A673 (cell line): Measurements from ENCODE around the gene INPP4B.

Experiments
- CTCF ChIP-seq: fragments of 300-800, 200-600 bp; sonication (generic); conservative IDR thresholded peaks from 2 replicates; pipeline ENCODE4 v1.5.1; 2017; ENCODE audit warnings: low read depth, mild to moderate bottlenecking, antibody characterized with exemption, low read length, moderate library complexity, mixed read lengths
- EZH2 ChIP-seq: fragments of 200-600 bp; sonication (generic); IDR thresholded peaks from 2 replicates; pipeline ENCODE4 v1.6.1; 2017; ENCODE audit warnings: borderline replicate concordance, low read depth, mild to moderate bottlenecking, mixed read lengths, antibody characterized with exemption, low read length; ENCODE audit not compliant: poor library complexity, severe bottlenecking

DNA sequence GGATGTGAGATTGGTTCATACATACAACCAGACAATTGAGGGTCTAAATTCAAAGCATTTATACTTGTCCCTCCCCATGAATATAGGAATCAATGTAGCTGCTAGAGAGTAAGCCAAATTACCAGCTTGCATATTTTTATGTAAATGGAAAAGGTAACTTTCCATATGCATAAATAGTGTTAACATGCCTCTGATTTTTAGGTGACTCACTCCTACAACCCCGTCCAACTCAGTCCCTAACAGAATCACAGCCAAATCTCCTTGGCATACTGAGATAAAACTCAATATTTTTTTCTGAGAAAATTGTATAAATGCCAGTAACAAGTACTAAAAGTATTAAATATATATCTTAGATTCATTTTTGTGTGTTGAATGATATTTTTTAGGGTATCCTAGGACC, 67.2 kb downstream of the INPP4B start:
- no peak for TF ChIP-seq CTCF
- no peak for TF ChIP-seq EZH2
